ENCODE data around the gene PLD5. TPM values are rescaled to one million over a fixed set of nuclear protein-coding genes. Genes with fewer than 3 reads are reported as not detected.

PLD5 gene
- total and polyA plus RNA-seq, 11 donors = 0.05 to 0.96 (median 0.21) TPM; not detected in 2

DNA sequence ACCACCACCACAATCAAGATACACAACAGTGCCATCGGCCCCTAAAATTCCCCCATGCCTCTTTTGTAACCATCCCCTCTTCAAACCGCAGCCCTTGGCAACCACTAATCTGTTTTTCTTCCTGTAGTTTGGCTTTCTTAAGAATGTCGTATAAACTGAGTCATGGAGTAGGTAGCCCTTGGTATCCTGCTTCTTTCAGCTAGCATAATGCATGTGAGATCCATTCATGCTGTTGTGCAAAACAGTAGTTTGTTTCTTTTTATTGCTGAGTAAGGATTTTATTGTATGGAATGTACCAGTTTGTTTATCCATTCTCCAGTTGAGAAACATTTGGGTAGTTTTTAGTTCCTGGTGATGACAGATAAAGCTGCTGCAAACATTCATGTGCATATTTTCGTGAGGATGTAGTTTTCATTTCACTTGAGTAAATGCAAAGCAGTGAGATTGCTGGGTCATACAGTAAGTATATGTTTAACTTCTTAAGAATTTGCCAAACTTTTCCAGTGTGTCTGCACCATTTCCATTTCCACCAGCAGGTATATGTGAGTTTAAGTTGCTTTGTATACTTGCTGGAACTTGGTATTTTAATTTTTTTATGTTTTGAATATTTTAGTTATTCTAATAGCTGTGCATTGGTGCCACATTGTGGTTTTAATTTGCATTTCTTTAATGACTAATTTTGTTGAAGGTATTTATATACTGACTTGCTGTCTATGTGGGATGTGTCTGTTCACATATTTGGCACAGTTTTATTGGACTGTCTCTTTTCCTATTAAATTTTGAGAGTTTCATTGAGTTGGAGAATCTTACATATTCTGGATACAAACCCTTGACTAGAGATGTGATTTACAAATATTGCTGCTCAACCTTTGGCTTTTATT is 377.2 kb downstream of the PLD5 start:
- Histone ChIP-seq H3K9me3 (peaks cover 0 to 29% (median 4%) of the 10 kb centered on the region in 12 donors), H3K4me3 (peak overlapping the region in 2 of 12 donors; percentile 13), H3K27me3 (no peaks in the 10 kb centered on the region), H3K4me1 (no peaks in the 10 kb centered on the region), H3K36me3 (no peaks in the 10 kb centered on the region), H3K27ac (no peak overlapping the region)
- DNase-seq = no peak
- TF ChIP-seq, protein P1, sequence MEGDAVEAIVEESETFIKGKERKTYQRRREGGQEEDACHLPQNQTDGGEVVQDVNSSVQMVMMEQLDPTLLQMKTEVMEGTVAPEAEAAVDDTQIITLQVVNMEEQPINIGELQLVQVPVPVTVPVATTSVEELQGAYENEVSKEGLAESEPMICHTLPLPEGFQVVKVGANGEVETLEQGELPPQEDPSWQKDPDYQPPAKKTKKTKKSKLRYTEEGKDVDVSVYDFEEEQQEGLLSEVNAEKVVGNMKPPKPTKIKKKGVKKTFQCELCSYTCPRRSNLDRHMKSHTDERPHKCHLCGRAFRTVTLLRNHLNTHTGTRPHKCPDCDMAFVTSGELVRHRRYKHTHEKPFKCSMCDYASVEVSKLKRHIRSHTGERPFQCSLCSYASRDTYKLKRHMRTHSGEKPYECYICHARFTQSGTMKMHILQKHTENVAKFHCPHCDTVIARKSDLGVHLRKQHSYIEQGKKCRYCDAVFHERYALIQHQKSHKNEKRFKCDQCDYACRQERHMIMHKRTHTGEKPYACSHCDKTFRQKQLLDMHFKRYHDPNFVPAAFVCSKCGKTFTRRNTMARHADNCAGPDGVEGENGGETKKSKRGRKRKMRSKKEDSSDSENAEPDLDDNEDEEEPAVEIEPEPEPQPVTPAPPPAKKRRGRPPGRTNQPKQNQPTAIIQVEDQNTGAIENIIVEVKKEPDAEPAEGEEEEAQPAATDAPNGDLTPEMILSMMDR (IDR thresholded peaks at IDR 0.05) = no peak
- no peak for TF ChIP-seq POLR2A (IDR thresholded peaks at IDR 0.05)
- 21 to 32% (median 26%) methylated on average over 4 of the region's 4 CpGs for WGBS, 4 donors
- intact Hi-C loops (cut with DNase I) = no loop called here
- no peak for ATAC-seq

DNA sequence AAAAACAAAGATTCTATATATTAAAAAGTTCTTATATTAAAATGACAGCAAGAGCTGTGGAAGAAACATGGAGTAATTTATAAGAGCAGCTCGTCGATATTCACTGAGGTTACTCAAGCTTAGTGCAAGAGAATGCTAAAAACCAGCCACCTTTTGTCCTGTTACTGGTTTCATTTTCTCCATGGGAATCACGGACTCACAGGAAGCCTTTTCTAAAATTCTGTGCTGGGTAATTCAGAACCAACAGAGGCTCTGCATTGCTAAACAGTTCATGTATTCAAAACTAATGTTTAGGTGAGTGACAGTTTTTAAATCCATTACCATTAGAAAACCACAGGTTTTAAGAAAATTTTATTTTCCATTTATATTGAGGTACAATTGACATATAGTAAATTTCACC is 377.8 kb downstream of the PLD5 start:
- no peaks in the 10 kb centered on the region for H3K36me3 ChIP-seq
- peak overlapping the region in 2 of 12 donors; percentile 13 for H3K4me3 ChIP-seq
- TF ChIP-seq, protein P1 (IDR thresholded peaks at IDR 0.05) = no peak
- TF ChIP-seq POLR2A (IDR thresholded peaks at IDR 0.05) = no peak
- intact Hi-C loops (cut with DNase I) = no loop called here
- no peak for ATAC-seq
- H3K27me3 ChIP-seq = no peaks in the 10 kb centered on the region
- no peak for DNase-seq
- H3K27ac ChIP-seq = no peak overlapping the region
- no peaks in the 10 kb centered on the region for H3K4me1 ChIP-seq
- peaks cover 0 to 29% (median 4%) of the 10 kb centered on the region in 12 donors for H3K9me3 ChIP-seq
- whole genome bisulfite sequencing, 4 donors = 36 to 48% (median 42%) methylated on average over 3 of the region's 3 CpGs

DNA sequence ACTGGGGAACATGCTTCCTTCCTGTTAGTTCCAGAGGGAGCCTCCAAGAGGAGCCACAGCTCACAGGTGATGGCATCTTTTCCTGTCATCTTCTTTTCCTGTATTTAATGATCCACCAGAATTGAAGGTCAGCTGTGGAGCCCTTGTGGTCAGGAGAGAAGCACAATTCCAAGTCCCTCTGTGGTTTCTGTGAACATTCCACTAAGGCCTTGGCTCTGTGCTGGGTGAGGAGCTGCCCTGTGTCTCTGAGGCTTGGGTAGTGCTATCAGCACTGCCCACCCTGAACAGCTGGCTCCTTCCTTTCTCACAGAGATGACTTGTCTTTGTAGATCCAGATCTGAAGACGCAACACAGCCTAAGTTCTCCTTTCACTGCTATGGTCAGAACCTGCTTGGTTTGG is 383.7 kb downstream of the PLD5 start:
- DNase-seq (no peak), ATAC-seq (no peak)
- Histone ChIP-seq H3K27me3 (no peaks in the 10 kb centered on the region), H3K27ac (no peak overlapping the region), H3K36me3 (no peaks in the 10 kb centered on the region), H3K9me3 (no peaks in the 10 kb centered on the region), H3K4me3 (no peak overlapping the region), H3K4me1 (no peaks in the 10 kb centered on the region)
- 64 to 92% (median 78%) methylated on average over 1 of the region's 1 CpG for WGBS, 4 donors
- intact Hi-C loops (cut with DNase I) = no loop called here
- TF ChIP-seq POLR2A (IDR thresholded peaks at IDR 0.05) = no peak
- TF ChIP-seq, protein P1 (IDR thresholded peaks at IDR 0.05) = no peak

DNA sequence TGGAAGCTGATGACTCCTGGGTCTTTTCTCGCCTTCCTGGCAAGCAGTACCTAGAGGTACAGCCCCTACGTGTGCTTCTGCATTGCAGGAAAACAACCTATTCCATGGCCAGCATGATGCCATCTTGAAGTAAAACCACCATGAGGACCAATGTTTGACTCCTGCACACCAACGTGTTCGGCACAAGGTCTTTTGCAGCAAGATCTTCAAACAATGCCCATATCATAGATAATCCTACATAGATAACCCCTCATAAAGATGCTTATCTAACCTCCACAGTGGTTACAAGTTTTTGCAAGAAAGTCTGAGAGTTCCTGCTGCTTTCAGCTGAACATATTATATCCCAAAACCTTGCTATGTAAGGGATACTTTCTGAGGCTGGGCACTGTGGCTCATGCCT is 384.5 kb downstream of the PLD5 start:
- no peak for TF ChIP-seq POLR2A (IDR thresholded peaks at IDR 0.05)
- TF ChIP-seq, protein P1 (IDR thresholded peaks at IDR 0.05) = no peak
- intact Hi-C loops (cut with DNase I) = no loop called here
- WGBS, 4 donors = 36 to 77% (median 63%) methylated on average over 4 of the region's 4 CpGs
- ATAC-seq (no peak), DNase-seq (no peak)
- H3K4me3 ChIP-seq = no peak overlapping the region
- H3K27me3 ChIP-seq = no peaks in the 10 kb centered on the region
- no peak overlapping the region for H3K27ac ChIP-seq
- no peaks in the 10 kb centered on the region for H3K36me3 ChIP-seq
- no peaks in the 10 kb centered on the region for H3K9me3 ChIP-seq
- no peaks in the 10 kb centered on the region for H3K4me1 ChIP-seq
